Mesenchymal stem cell (in vitro differentiated cells and primary cell): ENCODE data around the gene FAM199X.

Experiments used
- DNase-seq: peaks from one replicate; pipeline ENCODE4 v3.0.0-alpha.2; 2013
- H2AFZ ChIP-seq: one replicate; pipeline ENCODE4 v1.6.1; 2013; ENCODE audit warnings: low read depth, mild to moderate bottlenecking, control low read depth, inconsistent platforms, low read length, moderate library complexity
- H2AK5ac ChIP-seq: 2 replicates; pipeline ENCODE4 v1.6.1; 2013; ENCODE audit warnings: low read length, moderate library complexity, mild to moderate bottlenecking, inconsistent platforms; ENCODE audit not compliant: severe bottlenecking
- H2BK120ac ChIP-seq: one replicate; pipeline ENCODE4 v1.6.1; 2013; ENCODE audit warnings: low read depth, mild to moderate bottlenecking, inconsistent platforms, low read length, moderate library complexity
- H2BK12ac ChIP-seq, 2 experiments: one replicate each; pipeline ENCODE4 v1.6.1; 2013; ENCODE audit warnings: inconsistent platforms in 2 of 2, low read length in 2 of 2, mild to moderate bottlenecking in 2 of 2, moderate library complexity in 2 of 2, control low read depth in 1 of 2
- H2BK15ac ChIP-seq: one replicate; pipeline ENCODE4 v1.6.1; 2013; ENCODE audit warnings: mild to moderate bottlenecking, low read depth, inconsistent platforms; ENCODE audit not compliant: poor library complexity, severe bottlenecking
- H2BK5ac ChIP-seq: 2 replicates; pipeline ENCODE4 v1.6.1; 2013; ENCODE audit warnings: low read depth, mild to moderate bottlenecking, low read length, control low read depth, inconsistent platforms; ENCODE audit not compliant: poor library complexity, severe bottlenecking
- H3K14ac ChIP-seq, 2 experiments: one replicate each; pipeline ENCODE4 v1.6.1; 2013; ENCODE audit warnings: inconsistent platforms in 2 of 2, low read length in 2 of 2, control low read depth in 1 of 2, mild to moderate bottlenecking in 1 of 2, moderate library complexity in 1 of 2
- H3K18ac ChIP-seq, 2 experiments: one replicate each; pipeline ENCODE4 v1.6.1; 2013; ENCODE audit warnings: inconsistent platforms in 2 of 2, low read length in 2 of 2, control low read depth in 1 of 2, low read depth in 1 of 2, mild to moderate bottlenecking in 1 of 2
- H3K23ac ChIP-seq, 2 experiments: one replicate each; pipeline ENCODE4 v1.6.1; 2013; ENCODE audit warnings: inconsistent platforms in 2 of 2, low read length in 2 of 2, mild to moderate bottlenecking in 2 of 2, moderate library complexity in 2 of 2, control low read depth in 1 of 2
- H3K27ac ChIP-seq: 2 replicates; pipeline ENCODE4 v1.5.1; 2013; ENCODE audit warnings: mild to moderate bottlenecking, moderate library complexity, low read length, control low read depth, inconsistent platforms; ENCODE audit not compliant: poor library complexity, severe bottlenecking
- H3K27me3 ChIP-seq, 2 experiments: 2 replicates each; pipeline versions ENCODE4 v1.6.1 to v1.7.0; 2013; ENCODE audit warnings: low read length in 2 of 2, mild to moderate bottlenecking in 2 of 2, moderate library complexity in 2 of 2, control low read depth in 1 of 2, inconsistent platforms in 1 of 2; ENCODE audit not compliant: control insufficient read depth in 1 of 2, insufficient read depth in 1 of 2
- H3K36me3 ChIP-seq, 2 experiments: 2 replicates each; pipeline versions ENCODE4 v1.6.1 to v1.7.0; 2013; ENCODE audit warnings: low read length in 2 of 2, control low read depth in 1 of 2, inconsistent platforms in 1 of 2, low read depth in 1 of 2, mild to moderate bottlenecking in 1 of 2; ENCODE audit not compliant: insufficient read depth in 2 of 2, control insufficient read depth in 1 of 2
- H3K4ac ChIP-seq, 2 experiments: one replicate each; pipeline ENCODE4 v1.6.1; 2013; ENCODE audit warnings: inconsistent platforms in 2 of 2, low read length in 2 of 2, mild to moderate bottlenecking in 2 of 2, moderate library complexity in 2 of 2, control low read depth in 1 of 2, low read depth in 1 of 2
- H3K4me1 ChIP-seq: 2 replicates; pipeline ENCODE4 v1.6.1; 2013; ENCODE audit warnings: low read depth, low read length, control low read depth; ENCODE audit not compliant: control insufficient read depth, insufficient read depth
- H3K4me2 ChIP-seq: 2 replicates; pipeline ENCODE4 v1.6.1; 2013; ENCODE audit warnings: low read length, mild to moderate bottlenecking, inconsistent platforms; ENCODE audit not compliant: poor library complexity, severe bottlenecking
- H3K4me3 ChIP-seq, 2 experiments: 2 replicates each; pipeline versions ENCODE4 v1.5.1 to v1.7.0; 2013; ENCODE audit warnings: low read length in 2 of 2, mild to moderate bottlenecking in 2 of 2, control low read depth in 1 of 2, low read depth in 1 of 2; ENCODE audit not compliant: insufficient read depth in 1 of 2
- H3K79me1 ChIP-seq: replicated peaks from 2 replicates; pipeline ENCODE4 v1.6.1; 2013; ENCODE audit warnings: mild to moderate bottlenecking, control low read depth, low read length, inconsistent platforms; ENCODE audit not compliant: poor library complexity, severe bottlenecking
- H3K9ac ChIP-seq: 2 replicates; pipeline ENCODE4 v1.7.0; 2013; ENCODE audit warnings: mild to moderate bottlenecking, low read length, moderate library complexity
- H3K9me3 ChIP-seq: 2 replicates; pipeline ENCODE4 v1.7.0; 2013; ENCODE audit warnings: mild to moderate bottlenecking, low read length; ENCODE audit not compliant: control insufficient read depth
- H4K8ac ChIP-seq: one replicate; pipeline ENCODE4 v1.6.1; 2013; ENCODE audit warnings: inconsistent platforms, mild to moderate bottlenecking, low read length, moderate library complexity
- H4K91ac ChIP-seq: one replicate; pipeline ENCODE4 v1.6.1; 2013; ENCODE audit warnings: mild to moderate bottlenecking, low read length, inconsistent platforms
- WGBS: methylation state at CpG from one replicate; pipeline ENCODE4 v1.1.7; 2013; ENCODE audit warnings: mixed read lengths; 5-methylcytosine and 5-hydroxymethylcytosine counted together

The FAM199X gene

DNA sequence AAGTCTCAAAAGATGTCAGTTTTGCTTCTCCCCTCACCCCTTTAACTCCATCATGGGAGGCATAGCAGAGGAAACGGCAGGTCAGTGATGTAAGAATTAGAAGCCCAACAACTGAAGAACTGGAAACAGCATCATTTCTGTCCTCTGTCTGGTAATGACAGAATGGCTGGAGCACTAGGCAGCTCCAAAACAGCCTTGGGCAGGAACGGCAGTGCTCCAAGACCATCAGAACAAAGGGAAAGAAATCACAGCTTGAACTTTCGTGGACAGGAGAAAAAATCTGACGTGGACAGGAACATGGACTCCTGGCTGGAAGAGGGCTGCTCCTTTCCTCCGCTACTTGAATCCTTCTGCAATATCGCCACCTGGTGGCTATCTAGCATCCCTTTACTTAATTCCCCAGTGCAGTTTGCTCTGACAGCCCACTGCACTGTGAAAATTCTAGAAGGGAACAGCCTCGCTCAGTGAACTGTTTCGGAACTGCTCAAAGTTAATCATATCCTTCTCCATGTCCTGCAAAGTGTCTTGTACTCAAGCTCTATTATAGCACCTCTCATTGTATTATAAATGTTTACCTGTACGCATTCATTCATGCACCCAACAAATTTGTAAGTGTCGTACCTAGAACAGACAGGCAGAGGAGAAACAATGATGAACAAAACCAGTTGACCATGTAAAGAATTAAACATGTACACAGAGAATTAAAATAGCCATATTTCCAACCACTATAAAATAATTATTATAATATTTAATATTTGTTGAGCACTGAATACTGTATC lies 29.8 kb upstream of the FAM199X start:
- peak; percentile 83 for DNase-seq
- H3K18ac ChIP-seq = peak overlapping the region in 1 of 2 experiments; percentile 43
- H2BK5ac ChIP-seq = no peak overlapping the region
- no peak overlapping the region for H3K23ac ChIP-seq
- peaks cover 3% of the 10 kb centered on the region for H3K9me3 ChIP-seq
- peaks cover 0 to 38% of the 10 kb centered on the region in 2 experiments for H3K27me3 ChIP-seq
- peak overlapping the region; percentile 82 for H4K8ac ChIP-seq
- H3K9ac ChIP-seq = peak overlapping the region; percentile 86
- peaks cover 3% of the 10 kb centered on the region for H3K4me1 ChIP-seq
- peaks cover 21% of the 10 kb centered on the region for H3K79me1 ChIP-seq
- no peak overlapping the region for H2BK12ac ChIP-seq
- peak overlapping the region; percentile 82 for H3K27ac ChIP-seq
- H2BK15ac ChIP-seq = no peak overlapping the region
- no peak overlapping the region for H3K14ac ChIP-seq
- no peak overlapping the region for H2AK5ac ChIP-seq
- H2BK120ac ChIP-seq = no peak overlapping the region
- 25% methylated on average over 8 of the region's 10 CpGs for WGBS
- H3K4me3 ChIP-seq = peak overlapping the region; percentile 47 to 73
- no peak overlapping the region for H3K4ac ChIP-seq
- peak overlapping the region; percentile 84 for H3K4me2 ChIP-seq
- no peak overlapping the region for H4K91ac ChIP-seq
- no peaks in the 10 kb centered on the region for H3K36me3 ChIP-seq
- no peak overlapping the region for H2AFZ ChIP-seq

DNA sequence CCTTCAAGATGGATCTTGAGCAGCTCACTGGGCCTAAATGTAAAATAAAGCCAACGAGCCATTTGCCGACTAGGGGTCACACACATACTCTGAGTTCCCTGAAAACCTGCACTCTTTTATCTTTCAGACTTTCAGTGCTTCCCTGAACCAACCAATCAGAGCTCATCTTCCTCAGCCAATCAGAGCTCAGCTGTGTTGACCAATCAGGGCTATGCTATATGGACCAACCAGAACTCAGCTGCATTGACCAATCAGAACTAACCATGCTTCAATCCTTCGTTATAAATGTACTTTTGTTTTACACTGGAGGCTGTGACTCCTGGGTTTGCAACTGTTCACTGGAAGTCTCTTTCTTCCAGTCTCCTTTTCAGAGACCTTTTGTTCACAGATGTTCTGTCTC lies 28.8 kb upstream of the FAM199X start:
- no peaks in the 10 kb centered on the region for H3K36me3 ChIP-seq
- no peak overlapping the region for H3K18ac ChIP-seq
- H4K91ac ChIP-seq = no peak overlapping the region
- no peak overlapping the region for H2AK5ac ChIP-seq
- no peak overlapping the region for H2BK12ac ChIP-seq
- H2BK120ac ChIP-seq = no peak overlapping the region
- no peak overlapping the region for H3K4ac ChIP-seq
- peaks cover 18% of the 10 kb centered on the region for H3K79me1 ChIP-seq
- H4K8ac ChIP-seq = no peak overlapping the region
- 90% methylated on average over 3 of the region's 3 CpGs for WGBS
- H3K27me3 ChIP-seq = peaks cover 0 to 37% of the 10 kb centered on the region in 2 experiments
- H3K4me3 ChIP-seq = no peak overlapping the region
- no peak overlapping the region for H3K9ac ChIP-seq
- no peak overlapping the region for H3K4me2 ChIP-seq
- H3K23ac ChIP-seq = no peak overlapping the region
- no peak overlapping the region for H3K14ac ChIP-seq
- no peak overlapping the region for H2BK15ac ChIP-seq
- no peak overlapping the region for H3K27ac ChIP-seq
- DNase-seq = peak; percentile 28
- H3K9me3 ChIP-seq = peaks cover 3% of the 10 kb centered on the region
- H2BK5ac ChIP-seq = no peak overlapping the region
- no peak overlapping the region for H2AFZ ChIP-seq
- peaks cover 3% of the 10 kb centered on the region for H3K4me1 ChIP-seq

DNA sequence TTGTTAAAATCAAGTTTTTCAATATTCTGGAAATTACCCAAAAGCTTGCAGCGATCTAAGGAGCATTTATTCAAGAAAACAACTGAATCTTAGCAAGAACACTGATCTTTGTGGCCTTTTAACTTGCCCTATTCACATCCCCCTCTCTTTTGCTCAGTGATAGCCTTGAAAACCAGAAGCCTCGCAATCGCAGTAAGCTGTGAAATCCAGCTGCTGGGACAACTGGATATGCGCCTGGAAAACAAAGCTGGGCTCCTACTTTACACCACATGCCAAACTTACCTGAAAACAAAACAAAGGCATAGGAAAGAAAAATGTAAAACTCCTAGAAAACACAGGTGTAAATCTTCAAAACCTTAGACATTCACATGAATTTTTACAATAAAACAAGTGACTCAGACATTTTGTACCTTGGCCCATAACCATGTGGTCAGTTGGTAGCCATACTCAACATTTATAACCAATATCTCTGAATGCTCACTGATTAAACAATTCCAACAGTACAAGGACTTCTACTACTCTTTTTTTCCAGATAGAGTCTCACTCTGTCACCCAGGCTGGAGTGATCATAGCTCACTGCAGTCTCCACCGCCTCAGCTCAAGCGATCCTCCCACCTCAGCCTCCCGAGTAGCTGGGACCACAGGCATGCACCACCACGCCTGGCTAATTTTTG lies 25.0 kb upstream of the FAM199X start:
- Histone ChIP-seq H3K79me1 (peaks cover 12% of the 10 kb centered on the region), H3K36me3 (no peaks in the 10 kb centered on the region), H3K4ac (no peak overlapping the region), H3K23ac (no peak overlapping the region), H3K14ac (no peak overlapping the region), H3K4me2 (no peak overlapping the region), H2BK15ac (no peak overlapping the region), H2BK120ac (no peak overlapping the region), H3K27ac (no peak overlapping the region), H2AK5ac (no peak overlapping the region), H4K8ac (no peak overlapping the region), H3K9me3 (peaks cover 3% of the 10 kb centered on the region), H3K9ac (no peak overlapping the region), H2BK5ac (no peak overlapping the region), H4K91ac (no peak overlapping the region), H3K27me3 (peaks cover 0 to 6% of the 10 kb centered on the region in 2 experiments), H2AFZ (no peak overlapping the region), H3K4me1 (no peaks in the 10 kb centered on the region), H3K18ac (no peak overlapping the region), H3K4me3 (no peak overlapping the region), H2BK12ac (no peak overlapping the region)
- DNase-seq = no peak
- WGBS = 99% methylated on average over 8 of the region's 8 CpGs

DNA sequence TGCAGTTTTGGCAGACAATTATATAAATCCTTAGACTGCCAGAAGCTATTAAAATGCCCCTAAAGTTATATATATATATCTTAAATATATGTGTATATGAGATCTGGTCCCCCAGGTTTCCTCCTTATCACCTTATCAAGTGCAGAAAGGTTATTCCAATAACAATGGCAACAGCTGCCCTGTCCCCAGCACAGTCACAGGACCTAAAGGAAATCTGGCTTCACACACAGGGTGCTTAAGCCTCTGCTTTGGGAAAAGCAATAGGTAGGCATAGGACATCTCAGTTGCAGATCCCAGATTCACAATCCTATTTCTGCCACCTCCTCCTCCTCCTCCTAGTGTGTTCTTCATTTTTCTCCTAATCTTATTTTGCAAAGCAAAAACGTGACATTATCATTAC lies 15.2 kb upstream of the FAM199X start:
- H4K8ac ChIP-seq = no peak overlapping the region
- H3K4me2 ChIP-seq = no peak overlapping the region
- H3K79me1 ChIP-seq = peaks cover 7% of the 10 kb centered on the region
- H3K36me3 ChIP-seq = no peaks in the 10 kb centered on the region
- H2AK5ac ChIP-seq = no peak overlapping the region
- no peak overlapping the region for H2BK15ac ChIP-seq
- H3K4ac ChIP-seq = no peak overlapping the region
- peaks cover 0 to 2% of the 10 kb centered on the region in 2 experiments for H3K27me3 ChIP-seq
- no peak overlapping the region for H2AFZ ChIP-seq
- no peak overlapping the region for H4K91ac ChIP-seq
- no peak overlapping the region for H3K18ac ChIP-seq
- H2BK5ac ChIP-seq = no peak overlapping the region
- 50% methylated on average over 1 of the region's 1 CpG for WGBS
- DNase-seq = no peak
- no peaks in the 10 kb centered on the region for H3K9me3 ChIP-seq
- H3K27ac ChIP-seq = no peak overlapping the region
- H3K4me1 ChIP-seq = no peaks in the 10 kb centered on the region
- H3K4me3 ChIP-seq = no peak overlapping the region
- no peak overlapping the region for H3K14ac ChIP-seq
- no peak overlapping the region for H2BK120ac ChIP-seq
- H2BK12ac ChIP-seq = no peak overlapping the region
- no peak overlapping the region for H3K23ac ChIP-seq
- no peak overlapping the region for H3K9ac ChIP-seq
